Stomach (tissue), 4 donors: ENCODE data around the gene GIMAP7.
"Not testable (repeated sequence)": the region's sequence is repeated elsewhere in the genome, so short reads cannot be mapped to it uniquely, and the experiment has no call there.

Source experiments
- EP300 ChIP-seq: sonication (generic); formaldehyde crosslinking; IDR thresholded peaks from one replicate; pipeline ENCODE4 v1.6.1; 2017; ENCODE audit warnings: antibody characterized with exemption
- POLR2A ChIP-seq, 4 donors: fragments of 450-650 bp; IDR thresholded peaks; one replicate each; pipeline ENCODE4 v1.6.1; 2016; ENCODE audit warnings: antibody characterized with exemption in 4 of 4, control low read depth in 2 of 4, mild to moderate bottlenecking in 1 of 4, moderate library complexity in 1 of 4
- POLR2AphosphoS5 ChIP-seq, 3 donors: sonication (generic); formaldehyde crosslinking; IDR thresholded peaks; one replicate each; pipeline ENCODE4 v1.6.1; 2016; ENCODE audit warnings: antibody characterized with exemption in 3 of 3
- TF ChIP-seq, protein P1 (sequence below), 7 experiments: fragments of 450-650 bp in 4 of 7; fragments of 200-600 bp in 3 of 7; sonication (generic) in 3 of 7; IDR thresholded peaks; one replicate each; pipeline ENCODE4 v1.5.1; 2016 to 2019; ENCODE audit warnings: antibody characterized with exemption in 7 of 7, control low read depth in 2 of 7, mild to moderate bottlenecking in 1 of 7

GRCh38 chr7:150483514-150483913 lies 31.2 kb upstream of the GIMAP7 start:
- TF ChIP-seq, protein P1, sequence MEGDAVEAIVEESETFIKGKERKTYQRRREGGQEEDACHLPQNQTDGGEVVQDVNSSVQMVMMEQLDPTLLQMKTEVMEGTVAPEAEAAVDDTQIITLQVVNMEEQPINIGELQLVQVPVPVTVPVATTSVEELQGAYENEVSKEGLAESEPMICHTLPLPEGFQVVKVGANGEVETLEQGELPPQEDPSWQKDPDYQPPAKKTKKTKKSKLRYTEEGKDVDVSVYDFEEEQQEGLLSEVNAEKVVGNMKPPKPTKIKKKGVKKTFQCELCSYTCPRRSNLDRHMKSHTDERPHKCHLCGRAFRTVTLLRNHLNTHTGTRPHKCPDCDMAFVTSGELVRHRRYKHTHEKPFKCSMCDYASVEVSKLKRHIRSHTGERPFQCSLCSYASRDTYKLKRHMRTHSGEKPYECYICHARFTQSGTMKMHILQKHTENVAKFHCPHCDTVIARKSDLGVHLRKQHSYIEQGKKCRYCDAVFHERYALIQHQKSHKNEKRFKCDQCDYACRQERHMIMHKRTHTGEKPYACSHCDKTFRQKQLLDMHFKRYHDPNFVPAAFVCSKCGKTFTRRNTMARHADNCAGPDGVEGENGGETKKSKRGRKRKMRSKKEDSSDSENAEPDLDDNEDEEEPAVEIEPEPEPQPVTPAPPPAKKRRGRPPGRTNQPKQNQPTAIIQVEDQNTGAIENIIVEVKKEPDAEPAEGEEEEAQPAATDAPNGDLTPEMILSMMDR (IDR thresholded peaks at IDR 0.05) = not testable (repeated sequence)
- TF ChIP-seq POLR2A (IDR thresholded peaks at IDR 0.05); POLR2AphosphoS5 (IDR thresholded peaks at IDR 0.05); EP300: not testable (repeated sequence)
